ENCODE data around the gene CFAP210. TPM values are rescaled to one million over a fixed set of nuclear protein-coding genes. Genes with fewer than 3 reads are reported as not detected.
"Not testable (repeated sequence)": the region's sequence is repeated elsewhere in the genome, so short reads cannot be mapped to it uniquely, and the experiment has no call there.

CFAP210 gene
- total and polyA plus RNA-seq, 4 donors = 2.8 to 4.5 (median 3.5) TPM

- H3K4me3 ChIP-seq (ENCODE audit: low read depth, low read length); H3K4me1 ChIP-seq (ENCODE audit: control insufficient read depth, insufficient read depth, low read length); DNase-seq (ENCODE audit: low read depth in 4 of 6, low spot score in 6 of 6); H3K27ac ChIP-seq (ENCODE audit: low read depth, low read length); H3K9me3 ChIP-seq (ENCODE audit: control insufficient read depth, insufficient read depth, low read length); H3K27me3 ChIP-seq (ENCODE audit: control insufficient read depth, insufficient read depth, low read length); H3K36me3 ChIP-seq (ENCODE audit: control insufficient read depth, insufficient read depth, low read length): not testable (repeated sequence)
- no CpG with 5 or more reads among the region's 2 CpGs for WGBS (ENCODE audit: insufficient coverage)
Observed at GRCh38 chr2:169699173-169699572, 5.0 kb upstream of the CFAP210 start.

- no peak overlapping the region for H3K4me3 ChIP-seq (ENCODE audit: low read depth, low read length)
- no peaks in the 10 kb centered on the region for H3K27me3 ChIP-seq (ENCODE audit: control insufficient read depth, insufficient read depth, low read length)
- no peaks in the 10 kb centered on the region for H3K36me3 ChIP-seq (ENCODE audit: control insufficient read depth, insufficient read depth, low read length)
- peaks cover 10% of the 10 kb centered on the region for H3K4me1 ChIP-seq (ENCODE audit: control insufficient read depth, insufficient read depth, low read length)
- H3K9me3 ChIP-seq (ENCODE audit: control insufficient read depth, insufficient read depth, low read length) = no peaks in the 10 kb centered on the region
- DNase-seq (ENCODE audit: low read depth in 4 of 6, low spot score in 6 of 6) = no peak
- no peak overlapping the region for H3K27ac ChIP-seq (ENCODE audit: low read depth, low read length)
Observed at GRCh38 chr2:169696381-169696780, 2.2 kb upstream of the CFAP210 start.

DNA sequence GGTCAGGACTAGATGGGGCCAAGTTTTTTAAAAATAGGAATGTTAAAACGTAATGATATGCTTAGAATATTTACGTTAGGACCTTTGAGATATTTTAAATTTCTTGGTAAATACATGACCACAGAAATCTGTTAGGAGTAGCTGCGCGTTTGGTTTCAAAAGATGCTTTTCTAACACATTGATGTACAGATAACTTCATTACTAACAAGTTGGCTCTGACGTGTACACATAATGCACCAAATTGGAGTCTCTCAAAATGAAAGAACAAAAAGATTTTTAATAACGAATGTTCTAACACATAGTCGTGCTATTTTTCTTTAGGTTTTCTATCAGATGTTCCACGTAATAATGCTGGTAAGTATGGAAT, 672 bp upstream of the CFAP210 start:
- Histone ChIP-seq H3K27me3 (ENCODE audit: control insufficient read depth, insufficient read depth, low read length) (no peaks in the 10 kb centered on the region), H3K4me3 (ENCODE audit: low read depth, low read length) (peak overlapping the region; percentile 93), H3K27ac (ENCODE audit: low read depth, low read length) (peak overlapping the region; percentile 91), H3K4me1 (ENCODE audit: control insufficient read depth, insufficient read depth, low read length) (peaks cover 10% of the 10 kb centered on the region), H3K9me3 (ENCODE audit: control insufficient read depth, insufficient read depth, low read length) (peaks cover 6% of the 10 kb centered on the region), H3K36me3 (ENCODE audit: control insufficient read depth, insufficient read depth, low read length) (no peaks in the 10 kb centered on the region)
- 60% methylated on average over 2 of the region's 8 CpGs for WGBS (ENCODE audit: insufficient coverage)
- peak in 1 of 6 donors; percentile 5 for DNase-seq (ENCODE audit: low read depth in 4 of 6, low spot score in 6 of 6)

- Histone ChIP-seq H3K27ac (ENCODE audit: low read depth, low read length) (peak overlapping the region; percentile 91), H3K36me3 (ENCODE audit: control insufficient read depth, insufficient read depth, low read length) (no peaks in the 10 kb centered on the region), H3K27me3 (ENCODE audit: control insufficient read depth, insufficient read depth, low read length) (no peaks in the 10 kb centered on the region), H3K9me3 (ENCODE audit: control insufficient read depth, insufficient read depth, low read length) (peaks cover 8% of the 10 kb centered on the region), H3K4me3 (ENCODE audit: low read depth, low read length) (peak overlapping the region; percentile 93), H3K4me1 (ENCODE audit: control insufficient read depth, insufficient read depth, low read length) (peaks cover 10% of the 10 kb centered on the region)
- DNase-seq (ENCODE audit: low read depth in 4 of 6, low spot score in 6 of 6) = peak in 2 of 6 donors; percentile 18 to 44
- no CpG with 5 or more reads among the region's 4 CpGs for WGBS (ENCODE audit: insufficient coverage)
Observed at GRCh38 chr2:169693360-169693759, 845 bp downstream of the CFAP210 start.

GRCh38 chr2:169692718-169693117, 1.5 kb downstream of the CFAP210 start:
- no CpG with 5 or more reads among the region's 3 CpGs for WGBS (ENCODE audit: insufficient coverage)
- H3K4me1 ChIP-seq (ENCODE audit: control insufficient read depth, insufficient read depth, low read length) = peaks cover 10% of the 10 kb centered on the region
- H3K27me3 ChIP-seq (ENCODE audit: control insufficient read depth, insufficient read depth, low read length) = no peaks in the 10 kb centered on the region
- DNase-seq (ENCODE audit: low read depth in 4 of 6, low spot score in 6 of 6) = no peak
- no peaks in the 10 kb centered on the region for H3K36me3 ChIP-seq (ENCODE audit: control insufficient read depth, insufficient read depth, low read length)
- H3K27ac ChIP-seq (ENCODE audit: low read depth, low read length) = no peak overlapping the region
- peaks cover 8% of the 10 kb centered on the region for H3K9me3 ChIP-seq (ENCODE audit: control insufficient read depth, insufficient read depth, low read length)
- no peak overlapping the region for H3K4me3 ChIP-seq (ENCODE audit: low read depth, low read length)

DNA sequence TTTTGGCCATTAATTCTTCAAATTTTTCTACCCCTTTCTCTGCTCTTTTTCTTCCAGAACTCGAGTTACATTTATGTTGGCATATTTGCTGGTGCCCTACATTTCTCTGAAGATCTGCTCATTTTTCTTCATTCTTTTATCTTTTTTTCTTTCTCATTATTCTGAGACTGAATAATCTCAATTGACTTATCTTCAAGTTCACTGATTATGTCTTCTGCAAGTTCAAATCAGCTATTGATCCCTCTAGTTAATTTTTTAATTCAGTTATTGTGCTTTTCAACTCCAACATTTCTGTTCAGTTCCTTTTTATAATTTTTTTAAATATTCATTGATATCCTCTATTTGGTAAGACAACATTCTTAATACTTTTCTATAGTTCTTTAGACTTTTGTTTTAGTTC, 3.2 kb downstream of the CFAP210 start:
- Histone ChIP-seq H3K27me3 (ENCODE audit: control insufficient read depth, insufficient read depth, low read length) (no peaks in the 10 kb centered on the region), H3K27ac (ENCODE audit: low read depth, low read length) (no peak overlapping the region), H3K4me3 (ENCODE audit: low read depth, low read length) (no peak overlapping the region), H3K36me3 (ENCODE audit: control insufficient read depth, insufficient read depth, low read length) (no peaks in the 10 kb centered on the region), H3K9me3 (ENCODE audit: control insufficient read depth, insufficient read depth, low read length) (peaks cover 8% of the 10 kb centered on the region), H3K4me1 (ENCODE audit: control insufficient read depth, insufficient read depth, low read length) (peaks cover 10% of the 10 kb centered on the region)
- WGBS (ENCODE audit: insufficient coverage) = no CpG with 5 or more reads among the region's 1 CpG
- no peak for DNase-seq (ENCODE audit: low read depth in 4 of 6, low spot score in 6 of 6)

DNA sequence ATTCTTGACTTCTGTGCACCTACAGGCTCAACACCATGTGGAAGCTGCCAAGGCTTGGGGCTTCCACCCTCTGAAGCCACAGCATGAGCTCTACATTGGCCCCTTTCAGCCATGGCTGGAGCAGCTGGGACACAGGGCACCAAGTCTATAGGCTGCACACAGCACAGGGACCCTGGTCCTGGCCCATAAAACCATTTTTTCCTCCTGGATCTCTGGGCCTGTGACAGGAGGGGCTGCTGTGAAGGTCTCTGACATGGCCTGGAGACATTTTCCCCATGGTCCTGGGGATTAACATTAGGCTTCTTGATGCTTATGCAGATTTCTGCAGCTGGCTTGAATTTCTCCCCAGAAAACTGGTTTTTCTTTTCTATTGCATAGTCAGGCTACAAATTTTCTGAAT, 6.3 kb downstream of the CFAP210 start:
- H3K36me3 ChIP-seq (ENCODE audit: control insufficient read depth, insufficient read depth, low read length); H3K27me3 ChIP-seq (ENCODE audit: control insufficient read depth, insufficient read depth, low read length); H3K4me3 ChIP-seq (ENCODE audit: low read depth, low read length); DNase-seq (ENCODE audit: low read depth in 4 of 6, low spot score in 6 of 6); H3K9me3 ChIP-seq (ENCODE audit: control insufficient read depth, insufficient read depth, low read length); H3K4me1 ChIP-seq (ENCODE audit: control insufficient read depth, insufficient read depth, low read length); H3K27ac ChIP-seq (ENCODE audit: low read depth, low read length): not testable (repeated sequence)

- not testable (repeated sequence) for DNase-seq (ENCODE audit: low read depth in 4 of 6, low spot score in 6 of 6); H3K9me3 ChIP-seq (ENCODE audit: control insufficient read depth, insufficient read depth, low read length); H3K4me1 ChIP-seq (ENCODE audit: control insufficient read depth, insufficient read depth, low read length); H3K36me3 ChIP-seq (ENCODE audit: control insufficient read depth, insufficient read depth, low read length); H3K4me3 ChIP-seq (ENCODE audit: low read depth, low read length); H3K27me3 ChIP-seq (ENCODE audit: control insufficient read depth, insufficient read depth, low read length); H3K27ac ChIP-seq (ENCODE audit: low read depth, low read length)
- 100% methylated on average over 1 of the region's 4 CpGs for WGBS (ENCODE audit: insufficient coverage)
Observed at GRCh38 chr2:169686825-169687224, 7.4 kb downstream of the CFAP210 start.

- H3K27ac ChIP-seq (ENCODE audit: low read depth, low read length); H3K9me3 ChIP-seq (ENCODE audit: control insufficient read depth, insufficient read depth, low read length); H3K36me3 ChIP-seq (ENCODE audit: control insufficient read depth, insufficient read depth, low read length); H3K27me3 ChIP-seq (ENCODE audit: control insufficient read depth, insufficient read depth, low read length); H3K4me1 ChIP-seq (ENCODE audit: control insufficient read depth, insufficient read depth, low read length); DNase-seq (ENCODE audit: low read depth in 4 of 6, low spot score in 6 of 6); H3K4me3 ChIP-seq (ENCODE audit: low read depth, low read length): not testable (repeated sequence)
- no CpG with 5 or more reads among the region's 2 CpGs for WGBS (ENCODE audit: insufficient coverage)
Observed at GRCh38 chr2:169684712-169685111, 9.5 kb downstream of the CFAP210 start.

DNA sequence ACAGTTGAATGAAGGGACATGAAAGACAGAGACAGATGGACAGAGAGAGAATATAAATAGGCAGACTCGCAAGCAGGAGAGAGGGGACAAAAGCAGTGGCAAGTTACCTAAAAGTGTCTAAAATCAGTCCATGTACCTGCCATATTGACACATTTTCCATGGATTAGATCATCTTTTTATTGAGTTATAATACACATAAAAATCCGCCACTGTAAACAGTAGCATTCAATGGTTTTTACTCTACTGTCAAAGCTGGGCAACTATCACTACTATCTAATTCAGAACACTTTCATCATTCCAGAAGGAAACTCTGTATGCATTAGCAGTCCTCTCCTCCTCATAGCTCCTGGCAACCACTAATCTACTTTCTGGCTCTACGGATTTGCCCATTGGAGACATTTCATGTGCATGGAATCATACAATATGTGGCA, 10.1 kb downstream of the CFAP210 start:
- H3K27ac ChIP-seq (ENCODE audit: low read depth, low read length) = no peak overlapping the region
- WGBS (ENCODE audit: insufficient coverage) = 88% methylated on average over 2 of the region's 3 CpGs

More for the DNA sequence above, 10.1 kb downstream of the CFAP210 start:
- peaks cover 2% of the 10 kb centered on the region for H3K9me3 ChIP-seq (ENCODE audit: control insufficient read depth, insufficient read depth, low read length)
- peaks cover 2% of the 10 kb centered on the region for H3K36me3 ChIP-seq (ENCODE audit: control insufficient read depth, insufficient read depth, low read length)
- no peak for DNase-seq (ENCODE audit: low read depth in 4 of 6, low spot score in 6 of 6)
- no peaks in the 10 kb centered on the region for H3K27me3 ChIP-seq (ENCODE audit: control insufficient read depth, insufficient read depth, low read length)
- H3K4me3 ChIP-seq (ENCODE audit: low read depth, low read length) = no peak overlapping the region
- no peaks in the 10 kb centered on the region for H3K4me1 ChIP-seq (ENCODE audit: control insufficient read depth, insufficient read depth, low read length)
